Measurements from ENCODE around the gene SETBP1. TPM values are rescaled to one million over a fixed set of nuclear protein-coding genes. Genes with fewer than 3 reads are reported as not detected.

SETBP1 gene
- total and polyA plus RNA-seq, 2 of the 4 experiments (the other 2 are of a cell fraction), result 0.19 to 0.36 TPM

DNA sequence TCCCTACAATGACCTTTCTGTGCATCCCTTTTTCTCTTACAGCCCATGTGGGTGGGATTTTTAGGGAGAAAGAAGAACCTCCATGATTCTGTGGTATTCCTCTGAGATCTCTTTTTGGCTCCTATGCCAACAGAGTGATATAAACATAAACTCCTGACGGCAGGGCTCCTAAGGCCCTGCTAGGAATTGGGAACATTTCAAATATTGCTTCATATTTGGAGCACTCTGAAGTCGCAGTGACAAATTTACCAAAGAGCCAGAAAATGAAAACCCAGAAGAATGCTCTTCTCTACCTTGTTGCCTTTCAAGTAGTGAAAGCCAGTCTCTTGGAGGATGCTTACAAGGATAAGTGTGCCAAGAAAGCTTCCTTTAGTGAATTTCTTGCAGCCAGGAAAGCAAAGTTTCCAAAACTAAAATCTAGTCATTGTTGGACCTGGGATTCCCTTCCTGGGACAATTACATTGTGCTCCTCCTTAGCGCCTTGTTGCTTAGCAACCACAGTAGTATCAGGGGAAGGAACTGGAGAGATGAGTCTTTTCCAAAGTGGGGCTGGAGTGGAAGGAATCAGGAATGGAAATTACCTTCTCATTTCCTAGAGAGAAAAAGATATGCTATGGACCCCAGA is 7.3 kb upstream of the SETBP1 start:
- Histone ChIP-seq H2AK9ac (replicated peaks; ENCODE audit: low read depth, low read length, poor library complexity) (no peak overlapping the region), H4K91ac (ENCODE audit: insufficient read depth, low read depth, low read length) (no peak overlapping the region), H3K4me3 (ENCODE audit: insufficient read depth, low read depth, low read length) (no peak overlapping the region), H2BK5ac (ENCODE audit: low read depth, low read length, poor library complexity, severe bottlenecking) (no peak overlapping the region), H3K9me3 (ENCODE audit: control insufficient read depth, insufficient read depth, low read length) (no peaks in the 10 kb centered on the region), H2AK5ac (ENCODE audit: low read depth, low read length) (no peak overlapping the region), H2AFZ (replicated peaks; ENCODE audit: low read length, poor library complexity) (no peak overlapping the region), H4K8ac (ENCODE audit: low read depth in 2 of 2, low read length in 2 of 2) (no peak overlapping the region), H3K56ac (ENCODE audit: extremely low read depth, insufficient read depth, low read length) (no peak overlapping the region), H3K27ac (ENCODE audit: insufficient read depth, low read length) (no peak overlapping the region), H3K9me1 (ENCODE audit: insufficient read depth, low read length) (no peaks in the 10 kb centered on the region), H3K14ac (replicated peaks; ENCODE audit: low read depth, low read length) (no peak overlapping the region), H3K18ac (ENCODE audit: low read depth, low read length) (no peak overlapping the region), H2BK120ac (ENCODE audit: low read depth, low read length) (no peak overlapping the region), H4K5ac (ENCODE audit: low read depth, low read length) (no peak overlapping the region), H2BK15ac (ENCODE audit: low read depth, low read length) (no peak overlapping the region), H3K27me3 (ENCODE audit: control insufficient read depth, insufficient read depth, low read length) (peaks cover 5% of the 10 kb centered on the region), H3K79me1 (ENCODE audit: low read depth in 1 of 2, low read length in 2 of 2) (no peaks in the 10 kb centered on the region), H4K20me1 (ENCODE audit: insufficient read depth, low read length) (no peaks in the 10 kb centered on the region), H2BK20ac (ENCODE audit: low read depth, low read length) (no peak overlapping the region), H3K36me3 (ENCODE audit: control insufficient read depth, insufficient read depth, low read length) (no peaks in the 10 kb centered on the region), H3K4me1 (ENCODE audit: control insufficient read depth, insufficient read depth, low read length) (no peaks in the 10 kb centered on the region), H3K4ac (ENCODE audit: low read depth, low read length) (no peak overlapping the region), H3K9ac (ENCODE audit: low read depth, low read length) (no peak overlapping the region), H3K23ac (ENCODE audit: low read depth, low read length) (no peak overlapping the region), H3K4me2 (ENCODE audit: low read depth, low read length) (no peak overlapping the region)
- no CpG with 5 or more reads among the region's 3 CpGs for WGBS, 2 experiments (ENCODE audit: extremely low coverage in 2 of 2, insufficient read length in 1 of 2)
- ATAC-seq (ENCODE audit: low read depth), result no peak
- CTCF ChIA-PET, result no interaction called here
- BruUV-seq (replicated peaks), result no TSS peak
- intact Hi-C loops (cut with micrococcal nuclease) (loop anchor here (10.0 kb wide), 1 partner anchor 1049 kb away; no protein-coding TSS in a partner anchor), dilution Hi-C loops (cut with HindIII; ENCODE audit: low sequenced_read_pairs, unreplicated experiment) (no loop called here), in situ Hi-C loops (cut with MboI; ENCODE audit: low sequenced_read_pairs) (loop anchor here (10.0 kb wide), 1 partner anchor 541 kb away; no protein-coding TSS in a partner anchor)
- TF ChIP-seq RFX5 (IDR thresholded peaks at IDR 0.05; ENCODE audit: low read depth, low read length) (no peak), FOS (IDR thresholded peaks at IDR 0.05; ENCODE audit: low read depth, low read length) (no peak), RAD21 (IDR thresholded peaks at IDR 0.05; ENCODE audit: low read length) (no peak), RCOR1 (IDR thresholded peaks at IDR 0.05; ENCODE audit: insufficient replicate concordance, low read length) (no peak)
- POLR2A ChIA-PET (ENCODE audit: unreplicated experiment), result no interaction called here
- DNase-seq, result no peak

Measured in IMR-90 (cell line).